Kidney capillary endothelial cell (primary cell): ENCODE results near the gene TADA1.

Experiments used
- DNase-seq: peaks from one replicate; pipeline ENCODE4 v3.0.0-alpha.2; 2018; ENCODE audit warnings: low spot score

The TADA1 gene, protein sequence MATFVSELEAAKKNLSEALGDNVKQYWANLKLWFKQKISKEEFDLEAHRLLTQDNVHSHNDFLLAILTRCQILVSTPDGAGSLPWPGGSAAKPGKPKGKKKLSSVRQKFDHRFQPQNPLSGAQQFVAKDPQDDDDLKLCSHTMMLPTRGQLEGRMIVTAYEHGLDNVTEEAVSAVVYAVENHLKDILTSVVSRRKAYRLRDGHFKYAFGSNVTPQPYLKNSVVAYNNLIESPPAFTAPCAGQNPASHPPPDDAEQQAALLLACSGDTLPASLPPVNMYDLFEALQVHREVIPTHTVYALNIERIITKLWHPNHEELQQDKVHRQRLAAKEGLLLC

DNA sequence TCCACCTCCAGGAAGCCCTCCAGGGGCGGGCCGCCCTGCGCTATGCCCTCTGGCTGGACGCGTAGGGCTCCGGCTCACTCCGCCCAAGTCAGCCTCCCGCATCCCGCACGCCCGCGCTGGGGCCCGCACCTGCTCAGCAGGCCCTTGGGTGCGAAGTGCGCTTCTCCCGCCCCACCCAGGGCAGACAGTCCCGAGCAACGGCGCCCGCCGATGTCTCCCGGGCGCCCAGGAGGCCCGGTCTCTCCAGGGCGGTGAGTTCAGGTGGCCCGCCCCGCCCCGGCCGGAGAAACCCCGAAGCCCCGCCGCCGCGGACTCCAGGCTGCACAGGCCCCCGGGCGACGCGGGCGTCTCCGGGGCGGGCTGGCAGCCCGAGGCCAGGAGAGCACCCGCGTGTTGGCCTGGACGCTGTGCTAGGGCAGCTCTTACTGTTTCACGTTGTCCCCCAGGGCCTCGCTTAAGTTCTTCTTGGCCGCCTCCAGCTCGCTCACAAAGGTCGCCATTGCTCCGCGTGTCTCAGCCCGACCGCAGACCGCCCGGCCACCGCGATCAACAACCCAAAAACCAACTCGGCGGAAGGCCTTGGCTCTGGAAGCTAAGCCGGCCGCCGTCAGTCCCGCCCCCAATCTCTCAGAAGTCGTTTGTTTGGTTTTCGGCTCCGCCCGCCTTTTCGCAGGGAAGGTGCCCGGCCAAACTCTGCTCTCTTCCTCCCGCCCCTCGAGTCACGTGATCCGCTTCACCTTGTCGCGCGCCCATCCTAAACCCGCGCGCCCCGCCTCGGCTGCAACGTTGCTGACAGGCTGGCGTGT, at the start of gene TADA1:
Gene TADA1, minus strand, starts transcription at position 531 of the 806 bp plus-strand sequence. Its CDS starts 31 bp downstream, at position 500.
- peak; percentile 96 for DNase-seq

DNA sequence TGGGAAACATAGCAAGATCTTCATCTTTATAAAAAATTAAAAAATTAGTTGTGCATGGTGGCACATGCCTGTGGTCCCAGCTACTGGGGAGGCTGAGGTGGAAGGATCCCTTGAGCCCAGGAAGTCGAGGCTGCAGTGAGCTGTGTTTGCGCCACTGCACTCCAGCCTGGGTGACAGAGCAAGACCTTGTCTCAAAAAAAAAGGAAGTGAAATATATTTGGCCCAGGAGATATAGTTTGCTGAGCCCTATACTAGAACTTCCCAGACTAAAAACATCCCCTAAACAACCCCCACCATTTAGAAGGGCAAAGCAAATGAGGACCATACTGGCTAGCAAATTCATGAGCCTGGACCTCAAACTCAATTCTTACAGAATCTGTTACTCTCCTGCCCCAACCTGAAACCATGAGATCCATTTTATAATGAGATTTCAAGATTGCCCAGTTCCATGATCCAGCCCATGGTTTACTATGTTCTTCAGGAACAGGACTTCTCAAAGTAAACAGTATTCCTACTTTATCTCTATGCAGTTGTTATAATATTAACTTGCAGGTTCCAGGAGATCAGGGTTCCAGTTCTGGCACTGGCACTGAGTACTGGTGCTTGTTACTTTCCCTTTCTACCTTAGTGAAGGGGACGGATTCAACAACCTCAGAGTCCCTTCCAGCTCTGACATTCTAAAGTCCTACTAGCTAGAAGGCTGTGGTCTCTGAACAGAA, 48.9 kb upstream of the TADA1 start:
- no peak for DNase-seq

DNA sequence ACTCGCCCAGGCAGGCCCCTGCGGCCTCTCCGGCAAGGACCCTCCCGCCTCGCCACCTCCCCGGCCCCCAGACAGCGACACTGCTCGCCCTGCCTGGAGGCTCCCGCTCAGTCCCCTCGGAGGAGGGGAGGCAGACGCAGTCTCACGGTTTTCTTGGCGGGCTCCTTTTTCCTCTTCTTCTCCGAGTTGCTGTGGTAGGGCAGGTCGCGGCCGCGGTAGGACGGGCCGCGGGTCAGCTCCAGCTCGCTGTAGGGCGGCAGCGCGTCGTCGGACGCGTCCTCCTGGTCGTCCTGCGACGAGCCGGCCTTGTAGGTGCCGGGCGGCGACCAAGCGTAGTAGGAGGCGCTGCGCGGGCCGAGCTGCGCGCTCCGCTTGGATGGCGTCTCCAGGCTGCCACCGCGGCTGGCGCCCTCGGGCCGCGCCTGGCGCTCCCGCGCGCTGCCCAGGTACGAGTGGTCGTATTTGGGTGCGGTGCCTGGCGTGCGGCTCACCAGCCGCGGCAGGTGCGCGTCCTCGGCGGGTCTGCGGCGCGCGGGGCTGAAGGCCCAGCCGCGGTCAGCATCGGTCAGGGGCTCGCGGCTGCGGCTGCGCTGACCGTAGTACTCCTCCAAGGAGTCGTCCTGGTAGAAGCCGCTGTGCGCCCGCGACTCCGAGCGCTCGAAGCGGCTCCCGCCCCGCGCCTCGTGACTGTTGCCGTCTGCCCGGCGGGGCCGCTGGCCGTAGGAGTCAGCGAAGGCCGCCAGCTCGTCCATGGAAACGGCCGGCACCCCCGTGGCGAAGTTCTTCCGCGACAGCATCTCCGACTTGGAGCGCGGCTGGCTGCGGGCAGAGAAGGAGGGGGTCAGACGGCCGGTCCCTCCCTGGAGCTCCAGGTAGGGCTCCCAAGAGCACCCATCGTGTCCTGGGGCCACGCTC, 44.8 kb upstream of the TADA1 start:
- no peak for DNase-seq

DNA sequence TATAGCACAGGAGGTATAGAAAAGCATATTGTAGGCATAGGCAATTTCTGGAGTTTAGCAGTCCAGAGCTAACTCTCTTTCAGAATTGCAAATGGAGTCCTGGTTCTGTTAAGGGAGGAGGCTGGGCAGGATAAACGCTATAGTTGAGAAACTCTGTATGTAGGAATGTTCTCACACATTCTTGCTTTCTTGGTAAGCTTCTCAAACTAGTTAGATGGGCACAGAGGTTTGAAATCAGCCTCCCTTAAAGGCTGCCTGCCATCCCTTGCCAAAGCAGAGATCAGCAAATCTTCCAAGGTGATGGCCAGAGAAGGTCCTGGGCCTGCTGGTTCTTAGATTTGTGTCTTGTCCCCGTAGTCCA, 42.9 kb upstream of the TADA1 start:
- DNase-seq: no peak

DNA sequence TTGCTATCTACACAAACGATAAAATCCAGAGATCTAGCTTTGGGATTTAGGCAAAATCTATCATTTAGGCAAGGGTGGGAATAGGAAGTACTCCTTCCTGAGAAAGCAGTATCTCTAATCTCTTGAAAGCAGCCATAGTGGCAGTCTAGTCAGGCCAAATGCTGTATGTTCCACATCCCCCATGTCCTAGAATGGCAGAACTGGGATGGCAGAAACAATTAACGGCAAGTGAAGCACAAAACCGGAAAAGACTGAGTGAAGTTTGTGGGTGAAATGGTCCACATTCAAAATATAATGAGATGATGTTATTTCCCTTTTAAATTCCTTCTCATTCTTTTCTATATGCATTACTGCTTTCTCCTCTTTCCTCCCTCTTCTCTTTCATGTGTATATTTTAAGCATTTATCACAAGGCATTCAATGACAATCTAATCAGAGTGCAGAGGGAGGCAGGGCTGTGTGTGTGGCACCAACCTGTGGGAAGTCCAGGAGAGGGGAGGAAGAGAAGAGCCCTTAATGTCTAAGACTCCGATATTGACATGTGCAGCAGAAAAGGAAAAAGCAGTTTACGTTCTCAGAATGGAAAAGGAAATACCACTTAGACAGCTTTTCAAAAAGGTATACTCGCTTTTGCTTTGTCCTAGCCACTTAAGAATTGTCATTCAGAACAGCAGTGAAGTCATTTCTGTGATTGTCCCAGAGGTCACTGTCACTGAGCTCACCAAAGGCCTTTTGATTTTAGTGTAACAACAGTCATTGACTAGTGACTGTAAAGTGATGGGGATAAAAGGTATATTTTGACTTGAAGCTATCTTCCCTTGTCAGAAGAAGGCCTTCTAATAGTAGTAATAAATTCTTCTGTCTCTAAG, 42.3 kb upstream of the TADA1 start:
- DNase-seq: no peak

DNA sequence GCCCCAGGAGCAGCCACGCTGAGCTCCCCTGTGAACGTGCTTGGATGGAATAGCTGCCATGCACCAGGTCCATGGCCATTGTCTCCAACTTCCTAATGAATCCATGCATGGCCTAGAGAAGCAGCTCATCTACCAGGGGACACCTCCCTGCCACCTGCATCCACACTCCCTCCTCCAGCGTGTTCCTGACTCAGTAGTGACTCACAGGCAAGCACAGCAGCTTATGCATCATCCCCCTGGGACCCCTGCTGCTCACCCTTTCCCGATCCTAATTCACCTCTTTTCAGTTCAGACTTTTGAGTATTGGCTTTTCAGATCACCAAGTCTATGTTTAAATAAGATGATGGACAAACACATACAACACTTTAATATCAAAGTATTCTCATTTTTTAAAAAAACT, 39.9 kb upstream of the TADA1 start:
- no peak for DNase-seq

DNA sequence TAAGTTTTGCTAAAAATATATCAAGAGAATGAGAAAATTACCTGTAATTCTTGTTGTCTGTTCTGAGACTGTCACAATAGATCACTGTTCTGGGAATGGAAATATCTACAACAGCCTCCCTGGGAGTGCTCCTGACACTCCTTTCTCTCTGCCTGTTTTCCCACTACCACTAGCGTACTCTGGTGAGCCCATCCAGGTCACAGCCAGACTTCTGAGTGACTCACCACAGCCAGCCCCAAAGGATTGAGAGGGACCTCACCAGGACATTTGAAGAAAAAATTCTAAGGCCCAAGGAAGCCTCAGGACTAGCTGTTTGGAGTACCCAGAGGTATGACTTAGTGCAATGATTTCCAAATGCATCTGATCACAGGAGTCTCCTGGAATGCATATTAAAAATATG, 39.0 kb upstream of the TADA1 start:
- no peak for DNase-seq

DNA sequence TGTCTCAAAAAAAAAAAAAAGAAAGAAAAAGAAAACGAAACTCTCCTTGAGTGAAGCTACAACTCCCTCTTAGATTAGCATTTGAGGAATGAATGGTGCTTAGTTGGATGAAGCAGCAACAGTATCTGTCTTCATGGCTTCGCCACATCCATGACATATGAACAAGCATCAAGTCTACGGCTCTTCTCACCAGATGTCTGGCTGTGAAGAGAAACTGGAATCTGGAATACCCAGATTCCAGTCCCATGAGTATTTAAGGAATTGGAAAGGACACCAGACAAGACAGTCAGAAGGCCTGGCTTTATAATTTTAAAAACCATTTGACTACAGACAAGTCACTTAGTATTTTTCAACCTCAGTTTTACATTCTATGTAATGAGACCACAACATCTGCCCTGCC, 38.0 kb upstream of the TADA1 start:
- no peak for DNase-seq

DNA sequence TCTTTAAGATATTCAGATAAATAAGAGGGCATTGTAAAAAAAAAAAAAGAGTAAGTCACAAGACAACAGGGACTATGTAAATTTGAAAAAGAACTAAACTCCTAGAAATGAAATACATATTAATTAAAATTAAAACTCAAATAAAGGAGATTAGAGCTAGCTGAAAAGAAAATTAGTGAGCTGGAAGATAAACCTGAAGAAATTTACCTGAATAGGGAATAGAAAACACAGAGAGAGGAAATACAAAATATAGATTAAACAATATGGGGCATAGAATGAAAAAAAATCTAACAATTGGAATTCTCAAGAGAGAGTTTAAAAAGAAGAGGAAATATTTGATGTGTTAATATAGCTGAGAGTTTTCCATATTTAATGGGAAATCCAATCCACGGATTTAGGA, 35.6 kb upstream of the TADA1 start:
- no peak for DNase-seq

DNA sequence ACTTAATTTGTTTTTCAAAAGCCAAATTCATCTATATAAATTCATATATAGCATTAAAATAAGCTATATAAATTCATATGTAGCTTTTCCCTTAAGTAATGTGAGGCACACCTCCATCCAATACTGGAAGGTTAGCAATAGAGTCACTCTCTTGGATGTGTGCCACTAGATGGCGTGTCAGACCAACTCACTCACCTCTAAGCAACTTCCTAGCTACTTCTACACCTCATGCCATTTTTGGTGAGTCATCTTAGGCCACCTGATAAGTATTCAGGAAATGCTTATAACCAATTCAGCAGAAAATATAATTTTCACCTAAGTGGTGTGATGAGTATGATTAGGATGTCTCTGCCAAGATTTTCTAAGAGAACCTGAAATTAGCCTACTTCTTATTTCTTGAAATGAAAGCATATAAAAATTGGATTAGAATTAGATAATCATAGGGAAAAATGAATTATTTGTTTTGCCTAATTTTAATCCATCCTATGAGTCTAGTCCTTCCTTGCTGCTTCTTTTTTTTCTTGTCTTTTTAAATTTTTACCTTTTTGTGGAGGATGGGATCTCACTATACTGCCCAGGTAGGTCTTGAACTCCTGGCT, 34.4 kb upstream of the TADA1 start:
- peak; percentile 87 for DNase-seq

DNA sequence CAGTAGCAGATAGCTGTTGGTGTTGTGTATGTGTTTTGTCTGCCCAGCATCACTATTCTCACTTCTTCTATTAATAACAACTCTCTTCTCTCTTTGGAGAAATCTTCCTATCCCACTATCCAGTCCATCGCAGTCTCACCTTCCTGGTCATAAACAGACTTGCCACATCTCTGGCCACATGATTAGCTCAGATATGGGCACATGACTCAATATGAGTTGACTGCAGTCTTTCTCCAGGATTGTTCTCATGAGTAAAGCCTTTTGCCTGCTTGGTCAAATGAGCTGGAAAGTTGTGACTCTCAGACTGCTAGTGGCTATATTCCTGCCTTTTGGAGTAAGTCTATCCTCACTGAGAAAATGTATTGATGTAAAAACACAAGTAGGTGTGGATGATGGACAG, 32.9 kb upstream of the TADA1 start:
- no peak for DNase-seq

DNA sequence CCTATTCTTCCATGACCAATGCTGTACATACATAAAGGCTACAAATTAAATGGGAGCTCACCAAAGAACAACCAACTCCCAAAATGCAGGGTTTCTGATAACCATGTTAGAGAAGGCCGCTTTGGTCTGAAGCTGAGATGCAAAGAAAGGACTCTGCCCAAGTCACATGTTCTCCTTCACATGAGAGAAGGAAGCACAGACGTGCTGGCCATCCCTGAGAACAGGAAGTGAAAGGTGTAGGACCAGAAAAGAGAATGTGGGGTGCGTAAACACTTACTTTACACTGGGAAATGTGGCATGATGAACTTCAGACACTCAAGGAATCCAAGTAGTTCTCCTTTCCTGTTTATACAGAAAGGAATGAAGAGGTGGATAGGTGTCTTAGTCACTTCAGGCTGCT, 31.7 kb upstream of the TADA1 start:
- no peak for DNase-seq

DNA sequence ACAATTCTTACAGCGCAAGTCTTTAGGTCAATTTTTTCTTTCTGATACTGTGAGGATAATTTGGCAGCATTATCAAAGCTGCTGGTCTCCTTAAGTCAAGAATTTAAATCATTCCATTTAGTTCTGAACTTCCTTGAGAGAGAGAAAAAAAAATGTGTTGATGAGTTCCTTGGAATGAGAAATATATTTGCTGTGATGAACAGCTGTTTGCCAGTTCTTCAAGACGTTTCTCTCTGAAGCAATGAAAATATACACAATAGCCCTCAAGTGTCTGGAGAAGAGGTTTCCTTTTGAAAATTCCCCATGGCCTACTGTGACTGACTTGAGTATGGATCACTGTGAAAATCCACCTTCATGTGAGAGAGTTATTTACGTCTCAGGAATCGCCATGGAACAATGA, 31.0 kb upstream of the TADA1 start:
- no peak for DNase-seq

DNA sequence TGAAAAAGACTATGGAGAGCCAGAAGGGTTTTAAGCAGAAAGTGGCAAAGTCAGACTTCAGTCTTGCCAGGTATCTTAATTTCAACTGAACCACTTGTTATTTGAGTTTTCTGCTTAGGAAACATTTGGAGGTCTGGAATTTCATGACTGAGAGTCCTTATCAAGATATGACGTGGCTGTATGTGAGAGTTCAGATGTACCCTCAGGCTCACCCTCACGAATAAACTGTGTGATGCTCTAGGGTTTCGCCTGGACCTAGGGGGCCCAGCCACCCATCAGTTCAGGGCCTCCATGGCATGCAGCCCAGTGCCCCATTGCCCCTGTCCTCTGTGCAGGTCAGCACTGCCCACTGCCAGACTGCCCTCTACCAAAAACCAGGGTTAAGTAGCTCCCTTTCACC, 30.6 kb upstream of the TADA1 start:
- no peak for DNase-seq

DNA sequence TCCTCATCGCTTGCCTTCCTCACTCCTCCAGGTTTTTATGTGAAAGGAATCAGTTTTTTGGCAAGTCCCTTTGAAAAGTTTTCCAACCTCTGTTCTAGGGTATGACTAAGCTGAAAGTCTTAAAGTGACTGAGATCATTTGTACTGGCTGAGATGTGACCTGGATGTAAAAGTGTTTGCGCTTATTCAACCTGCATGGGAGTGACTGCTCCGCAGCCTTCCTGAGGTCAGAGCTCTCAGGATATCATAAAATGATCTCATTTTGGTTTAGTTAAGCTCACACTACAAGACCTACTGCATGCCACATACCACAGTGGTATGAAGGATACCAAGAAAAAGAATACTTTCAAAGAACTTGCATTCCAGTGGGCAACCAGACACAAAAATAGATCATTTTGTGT, 29.8 kb upstream of the TADA1 start:
- no peak for DNase-seq

DNA sequence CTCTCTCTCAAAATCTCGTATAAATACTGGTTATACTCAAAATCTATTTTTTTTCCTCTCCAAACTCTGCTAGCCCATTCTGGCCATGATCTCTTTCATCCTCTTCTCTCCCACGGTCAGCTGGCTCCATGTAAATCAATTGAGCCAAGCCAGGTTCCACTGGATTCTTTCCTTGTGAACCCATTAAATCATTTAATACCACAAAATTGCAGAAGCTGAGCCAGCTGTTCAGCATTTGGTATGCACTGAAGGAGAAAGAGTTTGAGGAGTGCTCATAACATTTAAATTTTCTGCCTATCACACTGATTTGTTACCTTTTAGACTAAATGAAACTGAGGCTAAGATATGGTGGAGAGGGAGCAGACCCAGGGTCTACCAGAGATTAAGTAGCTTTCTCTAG, 29.1 kb upstream of the TADA1 start:
- no peak for DNase-seq

DNA sequence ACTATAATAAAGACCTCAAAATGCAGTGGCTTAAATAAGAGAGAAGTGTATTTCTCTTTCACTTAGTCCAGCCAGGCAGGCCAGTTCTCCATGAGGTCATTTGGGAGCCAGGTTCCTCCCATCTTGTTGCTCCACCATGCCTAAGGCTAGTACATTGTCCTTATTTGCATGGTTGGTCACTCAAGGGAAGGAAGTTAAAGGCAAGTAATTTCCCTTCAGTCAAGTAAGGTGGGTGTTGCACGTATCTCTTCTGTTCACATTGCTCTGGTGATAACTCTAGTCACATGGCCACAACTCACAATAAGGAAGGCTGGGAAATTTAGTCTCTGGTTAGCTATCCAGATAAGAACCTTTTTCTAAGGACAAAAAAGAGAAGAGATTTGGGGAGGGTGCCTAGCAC, 27.2 kb upstream of the TADA1 start:
- DNase-seq: peak; percentile 33

DNA sequence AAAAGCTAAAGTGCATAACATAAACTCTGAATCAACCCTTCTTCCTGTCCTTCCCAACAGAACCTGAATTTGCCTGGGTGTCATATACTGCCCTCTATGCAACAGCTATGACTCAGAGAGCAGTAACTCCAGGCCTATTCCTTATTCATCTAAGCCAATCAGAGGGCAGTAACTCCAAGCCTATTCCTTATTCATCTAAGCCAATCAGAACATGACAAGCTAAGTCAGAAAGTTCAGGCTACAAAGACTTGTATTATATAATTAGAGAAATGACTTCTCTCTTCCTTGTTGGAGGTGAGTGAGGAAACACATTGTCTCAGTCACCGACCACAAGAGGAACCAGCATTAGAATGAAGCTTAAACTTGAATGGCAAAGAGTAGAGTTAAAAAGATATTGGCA, 26.2 kb upstream of the TADA1 start:
- peak; percentile 40 for DNase-seq

DNA sequence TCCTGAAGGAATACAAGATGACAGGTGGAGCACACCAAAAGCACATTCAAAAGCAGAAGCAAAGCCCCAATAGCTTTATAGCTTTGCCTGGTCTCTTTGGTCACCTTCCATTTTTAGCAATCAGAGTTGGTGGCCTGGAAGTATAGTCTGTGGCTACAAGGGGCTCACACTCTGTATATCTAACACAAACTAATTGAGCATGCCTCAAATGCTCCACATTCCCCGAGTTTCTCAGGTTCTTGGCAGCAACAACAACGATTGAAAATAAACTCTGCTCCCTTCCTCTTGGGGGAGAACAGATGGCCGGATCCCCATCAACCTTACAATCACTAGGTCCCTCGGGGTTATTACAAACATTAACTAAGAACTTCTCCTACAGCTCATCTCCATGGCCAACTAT, 24.9 kb upstream of the TADA1 start:
- no peak for DNase-seq

DNA sequence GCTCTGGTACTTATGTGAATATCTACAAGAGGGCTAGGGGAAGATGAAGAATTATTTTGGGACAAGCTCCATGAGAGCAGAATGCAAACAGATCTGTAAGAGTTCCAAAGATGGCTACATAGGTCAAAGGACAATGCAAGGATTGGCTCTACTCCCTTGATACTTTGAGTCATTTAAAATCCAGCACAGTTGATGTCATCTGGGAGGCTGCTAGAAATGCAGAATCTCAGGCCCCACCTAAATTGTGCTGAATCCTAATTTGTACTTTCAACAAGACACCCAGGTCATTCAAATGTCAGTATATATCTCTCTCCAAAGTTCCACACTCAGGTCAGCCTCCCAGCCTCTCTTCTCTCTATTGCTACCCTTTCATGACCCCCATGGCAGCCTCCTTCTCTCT, 23.7 kb upstream of the TADA1 start:
- no peak for DNase-seq

DNA sequence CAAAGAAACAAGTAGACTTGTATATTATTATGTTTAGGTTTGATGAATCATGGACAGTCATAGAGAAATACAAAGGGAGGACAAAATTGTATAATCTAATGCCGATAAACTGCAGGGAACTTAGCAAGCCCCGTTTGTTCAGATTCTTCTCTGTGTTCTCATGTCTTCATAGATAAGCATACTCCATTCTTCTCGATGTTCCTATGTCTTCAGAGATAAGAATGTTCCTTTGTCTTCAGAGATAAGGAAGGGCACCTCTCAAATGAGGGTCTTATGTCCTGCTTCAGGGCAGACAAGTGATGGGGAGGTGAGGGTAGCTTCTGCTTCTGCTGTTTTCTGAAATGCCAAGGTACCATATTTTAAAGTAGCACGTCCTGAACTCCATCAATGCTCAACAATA, 19.7 kb upstream of the TADA1 start:
- DNase-seq: no peak
